ENCODE data around the gene MCOLN1. TPM values are rescaled to one million over a fixed set of nuclear protein-coding genes. Genes with fewer than 3 reads are reported as not detected.
A peak's percentile ranks its signal among the peaks of the same experiment; 100 is the strongest.

The MCOLN1 gene
- total RNA-seq, 1 donor from 2014 or later: 39.8 TPM

GRCh38 chr19:7529610-7530490 lies 7.4 kb downstream of the MCOLN1 start:
- Mint-ChIP-seq H3K36me3 (ENCODE audit: unreplicated experiment) (no peaks in the 10 kb centered on the region), H3K4me3 (ENCODE audit: unreplicated experiment) (no peak overlapping the region), H3K27ac (ENCODE audit: unreplicated experiment) (no peak overlapping the region), H3K4me1 (ENCODE audit: low read depth, unreplicated experiment) (no peaks in the 10 kb centered on the region), H3K9me3 (ENCODE audit: unreplicated experiment) (peaks cover 4% of the 10 kb centered on the region), H3K27me3 (ENCODE audit: unreplicated experiment) (peaks cover 9% of the 10 kb centered on the region)
- TF ChIP-seq, protein P1, sequence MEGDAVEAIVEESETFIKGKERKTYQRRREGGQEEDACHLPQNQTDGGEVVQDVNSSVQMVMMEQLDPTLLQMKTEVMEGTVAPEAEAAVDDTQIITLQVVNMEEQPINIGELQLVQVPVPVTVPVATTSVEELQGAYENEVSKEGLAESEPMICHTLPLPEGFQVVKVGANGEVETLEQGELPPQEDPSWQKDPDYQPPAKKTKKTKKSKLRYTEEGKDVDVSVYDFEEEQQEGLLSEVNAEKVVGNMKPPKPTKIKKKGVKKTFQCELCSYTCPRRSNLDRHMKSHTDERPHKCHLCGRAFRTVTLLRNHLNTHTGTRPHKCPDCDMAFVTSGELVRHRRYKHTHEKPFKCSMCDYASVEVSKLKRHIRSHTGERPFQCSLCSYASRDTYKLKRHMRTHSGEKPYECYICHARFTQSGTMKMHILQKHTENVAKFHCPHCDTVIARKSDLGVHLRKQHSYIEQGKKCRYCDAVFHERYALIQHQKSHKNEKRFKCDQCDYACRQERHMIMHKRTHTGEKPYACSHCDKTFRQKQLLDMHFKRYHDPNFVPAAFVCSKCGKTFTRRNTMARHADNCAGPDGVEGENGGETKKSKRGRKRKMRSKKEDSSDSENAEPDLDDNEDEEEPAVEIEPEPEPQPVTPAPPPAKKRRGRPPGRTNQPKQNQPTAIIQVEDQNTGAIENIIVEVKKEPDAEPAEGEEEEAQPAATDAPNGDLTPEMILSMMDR (IDR thresholded peaks at IDR 0.05; ENCODE audit: partially characterized antibody, unreplicated experiment): no peak
- no peak for DNase-seq

GRCh38 chr19:7533281-7533885 lies 11.0 kb downstream of the MCOLN1 start:
- Mint-ChIP-seq H3K4me3 (ENCODE audit: unreplicated experiment) (peak overlapping the region; percentile 79), H3K27me3 (ENCODE audit: unreplicated experiment) (peaks cover 11% of the 10 kb centered on the region), H3K36me3 (ENCODE audit: unreplicated experiment) (no peaks in the 10 kb centered on the region), H3K27ac (ENCODE audit: unreplicated experiment) (peak overlapping the region; percentile 87), H3K9me3 (ENCODE audit: unreplicated experiment) (peaks cover 8% of the 10 kb centered on the region), H3K4me1 (ENCODE audit: low read depth, unreplicated experiment) (no peaks in the 10 kb centered on the region)
- TF ChIP-seq, protein P1 (IDR thresholded peaks at IDR 0.05; ENCODE audit: partially characterized antibody, unreplicated experiment): no peak
- peak; percentile 52 for DNase-seq

GRCh38 chr19:7533925-7534480 lies 11.6 kb downstream of the MCOLN1 start:
- peak overlapping the region; percentile 91 for H3K27ac Mint-ChIP-seq (ENCODE audit: unreplicated experiment)
- H3K9me3 Mint-ChIP-seq (ENCODE audit: unreplicated experiment): peaks cover 8% of the 10 kb centered on the region
- TF ChIP-seq, protein P1 (IDR thresholded peaks at IDR 0.05; ENCODE audit: partially characterized antibody, unreplicated experiment): no peak
- peak; percentile 85 for DNase-seq
- H3K4me3 Mint-ChIP-seq (ENCODE audit: unreplicated experiment): peak overlapping the region; percentile 98
- H3K27me3 Mint-ChIP-seq (ENCODE audit: unreplicated experiment): peaks cover 8% of the 10 kb centered on the region
- H3K4me1 Mint-ChIP-seq (ENCODE audit: low read depth, unreplicated experiment): no peaks in the 10 kb centered on the region
- no peaks in the 10 kb centered on the region for H3K36me3 Mint-ChIP-seq (ENCODE audit: unreplicated experiment)

- no peaks in the 10 kb centered on the region for H3K36me3 Mint-ChIP-seq (ENCODE audit: unreplicated experiment)
- H3K27ac Mint-ChIP-seq (ENCODE audit: unreplicated experiment): peak overlapping the region; percentile 91
- peaks cover 7% of the 10 kb centered on the region for H3K27me3 Mint-ChIP-seq (ENCODE audit: unreplicated experiment)
- DNase-seq: peak; percentile 65
- TF ChIP-seq, protein P1 (IDR thresholded peaks at IDR 0.05; ENCODE audit: partially characterized antibody, unreplicated experiment): no peak
- no peaks in the 10 kb centered on the region for H3K4me1 Mint-ChIP-seq (ENCODE audit: low read depth, unreplicated experiment)
- H3K4me3 Mint-ChIP-seq (ENCODE audit: unreplicated experiment): peak overlapping the region; percentile 98
- peaks cover 8% of the 10 kb centered on the region for H3K9me3 Mint-ChIP-seq (ENCODE audit: unreplicated experiment)
Measured at GRCh38 chr19:7534531-7535046, 12.2 kb downstream of the MCOLN1 start.

Measured in glutamatergic neuron (in vitro differentiated cells).